Right cardiac atrium (tissue), 5 donors: ENCODE data around the gene C2orf81. TPM values are rescaled to one million over a fixed set of nuclear protein-coding genes. Genes with fewer than 3 reads are reported as not detected.

Experiments
- ATAC-seq, 2 donors: fragments of 200-7000 bp; cut with Tn5 transposase; one replicate each; pipeline versions ENCODE4 v1.8.0 to v1.9.1; 2020; ENCODE audit warnings: moderate library complexity in 2 of 2, mild to moderate bottlenecking in 1 of 2
- DNase-seq, 3 donors: peaks; one replicate each; pipeline ENCODE4 v3.0.0-alpha.2; 2020
- H3K27ac ChIP-seq: one replicate; pipeline ENCODE4 v1.5.1; 2013; ENCODE audit warnings: mild to moderate bottlenecking, low read length, control low read depth, moderate library complexity
- H3K27me3 ChIP-seq: one replicate; pipeline ENCODE4 v1.6.1; 2013; ENCODE audit not compliant: control insufficient read depth, insufficient read depth
- H3K4me1 ChIP-seq: one replicate; pipeline ENCODE4 v1.6.1; 2013; ENCODE audit warnings: low read length; ENCODE audit not compliant: control insufficient read depth, insufficient read depth
- H3K4me3 ChIP-seq: one replicate; pipeline ENCODE4 v1.5.1; 2013; ENCODE audit warnings: low read length, control low read depth
- H3K9me3 ChIP-seq: one replicate; pipeline ENCODE4 v1.6.1; 2013; ENCODE audit warnings: low read length; ENCODE audit not compliant: control insufficient read depth
- WGBS: extraction: QIAGEN DNeasy Blood & Tissue Kit; methylation state at CpG from one replicate; pipeline ENCODE4 v1.1.7; 2013; 5-methylcytosine and 5-hydroxymethylcytosine counted together
- intact Hi-C, 4 donors: fragments of 100-400 bp; cut with DNase I; formaldehyde crosslinking; loops; one replicate each; pipeline versions ENCODE4 v1.11.0 to v1.14.0; 2022 to 2023
- polyA plus RNA-seq: library from polyadenylated mRNA; stranded (reverse); fragments of 200-250 nt; gene quantifications from one replicate; pipeline ENCODE4 v1.2.3, GENCODE V29; 2013
- total RNA-seq, 4 donors: library from RNA; stranded (reverse); fragmentation: NEBNext Ultra II Directional; extraction: Animal tissue kit (Norgen Biotek cat#: 25700); gene quantifications; one replicate each; pipeline ENCODE4 v1.2.1, GENCODE V29; 2021
- donor health status: healthy with polysubstance abuse.
- donor health status: DM: no; HTN: yes; CAD: no.
- donor health status: DM: no; HTN: no; CAD: no.
- donor health status: DM: no; HTN: yes; CAD: no; lungs with severe emphysema.
- donor health status: DM: yes; HTN: yes; CAD: no.

C2orf81 gene
- total and polyA plus RNA-seq, 5 donors = 0.88 to 1.6 (median 1.1) TPM

DNA sequence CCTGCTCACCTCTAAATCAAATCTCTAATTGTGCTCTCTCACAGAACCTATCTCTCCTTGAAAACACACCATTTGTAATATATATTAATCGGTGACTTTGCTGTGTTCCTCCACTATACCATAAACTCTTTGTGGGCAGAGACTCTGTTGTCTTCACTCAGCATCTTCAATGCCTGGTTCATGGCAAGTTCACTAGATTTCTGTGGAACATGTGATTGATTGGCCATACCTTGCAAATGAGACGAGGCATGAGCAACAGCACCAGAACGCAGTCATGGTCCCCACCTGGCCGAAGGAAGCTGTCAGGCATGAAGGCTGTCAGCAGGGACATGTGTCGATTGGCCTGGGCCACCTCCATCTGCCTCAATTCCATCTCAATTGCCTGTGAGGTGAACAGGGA lies 52.9 kb downstream of the C2orf81 start:
- H3K9me3 ChIP-seq = no peaks in the 10 kb centered on the region
- H3K27ac ChIP-seq = no peak overlapping the region
- no peak for ATAC-seq
- 91% methylated on average over 5 of the region's 5 CpGs for WGBS
- H3K4me1 ChIP-seq = no peaks in the 10 kb centered on the region
- no peaks in the 10 kb centered on the region for H3K27me3 ChIP-seq
- H3K4me3 ChIP-seq = no peak overlapping the region
- DNase-seq = no peak
- intact Hi-C loops = no loop called here

DNA sequence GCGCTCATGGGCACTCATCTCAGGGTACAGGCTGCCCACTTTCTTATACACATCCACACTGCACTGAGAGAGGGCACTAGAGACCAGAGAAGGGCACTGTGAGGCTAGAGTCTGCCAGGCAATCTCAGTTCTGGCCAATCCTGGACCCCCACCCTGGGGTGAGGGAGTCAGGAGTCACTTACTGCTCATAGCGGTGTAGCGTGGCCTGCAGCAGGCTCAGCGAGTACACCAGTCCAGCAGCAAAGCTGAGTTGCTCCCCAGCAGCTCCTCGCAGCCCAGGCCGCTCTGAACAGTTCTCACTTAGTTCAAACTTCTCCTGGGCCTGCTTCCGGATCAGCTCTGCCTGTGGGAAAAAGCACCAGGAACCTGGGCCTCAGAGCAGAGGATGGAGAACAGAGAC lies 53.6 kb downstream of the C2orf81 start:
- intact Hi-C loops = no loop called here
- no peak for DNase-seq
- WGBS = 95% methylated on average over 7 of the region's 7 CpGs

DNA sequence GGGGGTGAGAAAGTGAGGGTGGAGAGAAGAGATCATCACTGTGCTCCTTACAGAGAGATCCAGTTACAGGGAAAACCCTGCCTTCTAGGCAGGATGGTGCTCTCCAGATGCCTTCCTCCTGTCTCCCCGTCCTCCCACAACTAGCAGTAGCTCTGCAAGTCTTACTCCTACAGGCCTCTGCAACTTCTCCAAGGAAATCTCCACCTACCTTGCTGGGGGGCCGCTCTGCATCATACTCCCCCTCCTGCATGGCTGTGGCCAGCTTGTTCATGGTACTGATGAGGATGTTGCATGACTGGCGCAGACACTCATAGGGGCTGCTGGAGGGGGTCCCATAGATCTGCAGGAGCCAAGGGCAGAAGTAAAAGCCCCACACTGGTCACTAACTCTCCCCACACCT lies 55.4 kb downstream of the C2orf81 start:
- 97% methylated on average over 3 of the region's 3 CpGs for WGBS
- intact Hi-C loops = no loop called here
- ATAC-seq = no peak
- Histone ChIP-seq H3K27ac (no peak overlapping the region), H3K4me3 (no peak overlapping the region), H3K9me3 (no peaks in the 10 kb centered on the region), H3K4me1 (no peaks in the 10 kb centered on the region), H3K27me3 (no peaks in the 10 kb centered on the region)
- DNase-seq = no peak

More for the DNA sequence above, 53.6 kb downstream of the C2orf81 start:
- H3K4me3 ChIP-seq = no peak overlapping the region
- H3K9me3 ChIP-seq = no peaks in the 10 kb centered on the region
- no peak overlapping the region for H3K27ac ChIP-seq
- H3K27me3 ChIP-seq = no peaks in the 10 kb centered on the region
- H3K4me1 ChIP-seq = no peaks in the 10 kb centered on the region
- ATAC-seq = no peak

DNA sequence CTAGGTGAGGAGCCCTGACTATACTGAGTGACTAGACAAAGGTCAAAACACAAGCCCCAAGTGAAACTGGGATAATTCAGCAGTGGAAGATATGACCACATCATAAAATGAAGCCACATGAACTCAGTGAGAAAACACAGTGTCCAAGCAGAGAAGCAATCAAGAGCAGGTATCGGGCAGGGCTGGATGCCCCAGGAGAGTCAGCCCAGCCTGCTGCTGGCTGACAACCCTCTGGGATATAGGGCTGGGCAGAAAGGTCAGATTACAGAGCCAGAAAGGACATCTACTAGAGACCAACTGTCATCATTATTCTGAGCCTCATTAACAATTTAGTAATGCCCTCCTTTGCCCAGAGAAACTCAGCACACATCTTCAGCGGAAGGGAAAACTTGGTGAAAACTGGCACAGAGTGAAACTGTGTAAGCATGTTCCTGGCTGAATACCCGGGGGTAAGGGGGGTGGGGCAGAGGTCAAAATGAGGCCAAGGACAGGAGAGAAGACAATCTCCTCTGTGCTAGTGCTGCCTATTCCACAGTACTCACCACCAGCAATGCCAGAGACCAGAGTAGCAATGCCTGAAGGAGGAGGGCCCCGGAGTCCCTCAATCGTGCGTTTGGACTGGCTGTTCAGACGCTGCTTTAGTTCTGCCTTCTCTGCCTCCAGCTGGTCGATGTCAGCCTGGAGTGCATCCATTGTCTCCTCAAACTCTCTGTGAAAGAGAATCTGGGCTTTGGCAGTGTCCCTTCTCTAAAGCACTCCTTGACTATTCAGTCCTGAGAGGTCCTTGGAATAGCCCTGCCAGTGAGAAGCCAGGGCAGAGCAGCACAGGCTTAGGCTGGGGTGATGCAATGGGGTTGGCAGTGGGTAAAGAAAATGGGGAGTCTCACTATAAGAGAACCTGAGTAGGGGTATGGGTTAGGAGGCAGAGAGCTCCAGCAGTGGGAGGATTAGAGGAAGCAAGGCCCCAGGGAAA lies 56.6 kb downstream of the C2orf81 start:
- intact Hi-C loops = no loop called here
- DNase-seq (no peak), ATAC-seq (no peak)
- 75% methylated on average over 8 of the region's 8 CpGs for WGBS
- H3K4me3 ChIP-seq = no peak overlapping the region
- H3K27ac ChIP-seq = no peak overlapping the region
- no peaks in the 10 kb centered on the region for H3K27me3 ChIP-seq
- H3K9me3 ChIP-seq = no peaks in the 10 kb centered on the region
- no peaks in the 10 kb centered on the region for H3K4me1 ChIP-seq

Other genes starting within 250 kb of the C2orf81 start
- 10 to 100 TPM; 54.6 to 78.3 (median 62.8) TPM for gene MOB1A, start 242.7 kb downstream of the C2orf81 start, total RNA-seq
- gene MOB1A, start 242.7 kb downstream of the C2orf81 start, polyA plus RNA-seq = 24.8 TPM
- 10 to 100 TPM in 2 of 4 donors, 1 to 10 TPM in 2; 6.7 to 18.0 (median 9.5) TPM for gene MTHFD2, start 223.0 kb downstream of the C2orf81 start, total RNA-seq
- 8.7 TPM for gene MTHFD2, start 223.0 kb downstream of the C2orf81 start, polyA plus RNA-seq
- 1 to 10 TPM in 3 of 4 donors, under 1 TPM in 1; 0.29 to 2.8 (median 1.1) TPM for gene SLC4A5, start 78.2 kb downstream of the C2orf81 start, total RNA-seq
- gene SLC4A5, start 78.2 kb downstream of the C2orf81 start, polyA plus RNA-seq = 0.79 TPM
- 100 to 1,000 TPM; 102 to 131 (median 125) TPM for gene DCTN1, start 41.3 kb downstream of the C2orf81 start, total RNA-seq
- gene DCTN1, start 41.3 kb downstream of the C2orf81 start, polyA plus RNA-seq = 71.7 TPM
- 1 to 10 TPM; 3.4 to 4.5 (median 3.5) TPM for gene WDR54, start 111 bp upstream of the C2orf81 start, total RNA-seq
- 3.4 TPM for gene WDR54, start 111 bp upstream of the C2orf81 start, polyA plus RNA-seq
- 10 to 100 TPM; 21.5 to 27.9 (median 25.9) TPM for gene RTKN, start 20.3 kb upstream of the C2orf81 start, total RNA-seq
- gene RTKN, start 20.3 kb upstream of the C2orf81 start, polyA plus RNA-seq = 16.2 TPM
- gene INO80B, start 33.5 kb upstream of the C2orf81 start, total RNA-seq = 10 to 100 TPM; 19.2 to 22.9 (median 20.7) TPM
- 16.8 TPM for gene INO80B, start 33.5 kb upstream of the C2orf81 start, polyA plus RNA-seq
- gene WBP1, start 36.8 kb upstream of the C2orf81 start, total RNA-seq = 10 to 100 TPM; 48.9 to 60.0 (median 56.7) TPM
- gene WBP1, start 36.8 kb upstream of the C2orf81 start, polyA plus RNA-seq = 63.1 TPM
- 10 to 100 TPM; 23.4 to 25.1 (median 24.5) TPM for gene MOGS, start 43.8 kb upstream of the C2orf81 start, total RNA-seq
- gene MOGS, start 43.8 kb upstream of the C2orf81 start, polyA plus RNA-seq = 19.9 TPM
- gene MRPL53, start 51.1 kb upstream of the C2orf81 start, total RNA-seq = 100 to 1,000 TPM; 116 to 157 (median 131) TPM
- gene MRPL53, start 51.1 kb upstream of the C2orf81 start, polyA plus RNA-seq = 107 TPM
- gene CCDC142, start 61.4 kb upstream of the C2orf81 start, total RNA-seq = 10 to 100 TPM in 2 of 4 donors, 1 to 10 TPM in 2; 7.5 to 11.1 (median 9.4) TPM
- gene CCDC142, start 61.4 kb upstream of the C2orf81 start, polyA plus RNA-seq = 5.5 TPM
- gene TTC31, start 61.5 kb upstream of the C2orf81 start, total RNA-seq = 10 to 100 TPM; 11.3 to 12.3 (median 11.8) TPM
- gene TTC31, start 61.5 kb upstream of the C2orf81 start, polyA plus RNA-seq = 11.4 TPM
- 1 to 10 TPM in 1 of 4 donors, under 1 TPM in 3; 0.51 to 1.2 (median 0.85) TPM for gene LBX2, start 78.0 kb upstream of the C2orf81 start, total RNA-seq
- 0.52 TPM for gene LBX2, start 78.0 kb upstream of the C2orf81 start, polyA plus RNA-seq
- gene PCGF1, start 86.1 kb upstream of the C2orf81 start, total RNA-seq = 10 to 100 TPM; 20.5 to 38.7 (median 25.6) TPM
- 20.9 TPM for gene PCGF1, start 86.1 kb upstream of the C2orf81 start, polyA plus RNA-seq
- gene TLX2, start 92.8 kb upstream of the C2orf81 start, total RNA-seq = not detected
- 0.05 TPM for gene TLX2, start 92.8 kb upstream of the C2orf81 start, polyA plus RNA-seq
- gene DQX1, start 104.6 kb upstream of the C2orf81 start, total RNA-seq = not detected
- gene DQX1, start 104.6 kb upstream of the C2orf81 start, polyA plus RNA-seq = not detected
- 10 to 100 TPM; 52.3 to 69.6 (median 63.3) TPM for gene AUP1, start 108.1 kb upstream of the C2orf81 start, total RNA-seq
- gene AUP1, start 108.1 kb upstream of the C2orf81 start, polyA plus RNA-seq = 75.3 TPM
- 10 to 100 TPM; 26.3 to 31.2 (median 28.9) TPM for gene HTRA2, start 108.3 kb upstream of the C2orf81 start, total RNA-seq
- 27.8 TPM for gene HTRA2, start 108.3 kb upstream of the C2orf81 start, polyA plus RNA-seq
- 1 to 10 TPM; 4.3 to 8.3 (median 6.7) TPM for gene LOXL3, start 132.3 kb upstream of the C2orf81 start, total RNA-seq
- 2.4 TPM for gene LOXL3, start 132.3 kb upstream of the C2orf81 start, polyA plus RNA-seq
- gene DOK1, start 133.1 kb upstream of the C2orf81 start, total RNA-seq = 1 to 10 TPM; 7.1 to 8.6 (median 7.5) TPM
- gene DOK1, start 133.1 kb upstream of the C2orf81 start, polyA plus RNA-seq = 3.7 TPM
- 1 to 10 TPM in 1 of 4 donors, under 1 TPM in 2, not detected in 1; 0.14 to 1.1 (median 0.47) TPM for gene M1AP, start 226.7 kb upstream of the C2orf81 start, total RNA-seq
- gene M1AP, start 226.7 kb upstream of the C2orf81 start, polyA plus RNA-seq = 0.07 TPM
- gene SEMA4F, start 232.6 kb upstream of the C2orf81 start, total RNA-seq = 1 to 10 TPM; 3.7 to 5.3 (median 4.2) TPM
- gene SEMA4F, start 232.6 kb upstream of the C2orf81 start, polyA plus RNA-seq = 1.7 TPM